ENCODE data around the gene DNAJC7. TPM values are rescaled to one million over a fixed set of nuclear protein-coding genes. Genes with fewer than 3 reads are reported as not detected.

DNAJC7 gene
- total and polyA plus RNA-seq, 8 donors, result 12.3 to 161 (median 70.6) TPM

- Histone ChIP-seq H3K27me3 (no peaks in the 10 kb centered on the region), H3K36me3 (peaks cover 74 to 100% (median 95%) of the 10 kb centered on the region in 4 donors), H3K4me3 (no peak overlapping the region), H3K4me1 (peaks cover 3 to 24% (median 12%) of the 10 kb centered on the region in 4 donors), H3K27ac (no peak overlapping the region), H3K9me3 (no peaks in the 10 kb centered on the region)
- WGBS, 5 donors, result 88 to 94% (median 93%) methylated on average over 2 of the region's 2 CpGs
- no peak for DNase-seq
- TF ChIP-seq POLR2A (IDR thresholded peaks at IDR 0.05) (no peak), CTCF (IDR thresholded peaks at IDR 0.05) (no peak), EP300 (IDR thresholded peaks at IDR 0.05) (no peak), POLR2AphosphoS5 (IDR thresholded peaks at IDR 0.05) (no peak)
- intact Hi-C loops (cut with DNase I; ENCODE audit: low total_unique reads), result no loop called here
Measured at GRCh38 chr17:41996855-41997164, 20.4 kb downstream of the DNAJC7 start.

GRCh38 chr17:41992576-41992975 lies 24.7 kb downstream of the DNAJC7 start:
- no peak overlapping the region for H3K27ac ChIP-seq
- intact Hi-C loops (cut with DNase I; ENCODE audit: low total_unique reads), result no loop called here
- H3K4me1 ChIP-seq, result peaks cover 0 to 16% (median 6%) of the 10 kb centered on the region in 4 donors
- H3K36me3 ChIP-seq, result peaks cover 78 to 100% (median 99%) of the 10 kb centered on the region in 4 donors
- no peaks in the 10 kb centered on the region for H3K27me3 ChIP-seq
- H3K9me3 ChIP-seq, result no peaks in the 10 kb centered on the region
- TF ChIP-seq EP300 (IDR thresholded peaks at IDR 0.05) (no peak), POLR2A (IDR thresholded peaks at IDR 0.05) (no peak), CTCF (IDR thresholded peaks at IDR 0.05) (no peak), POLR2AphosphoS5 (IDR thresholded peaks at IDR 0.05) (no peak)
- 76 to 90% (median 83%) methylated on average over 3 of the region's 3 CpGs for WGBS, 5 donors
- DNase-seq, result no peak
- no peak overlapping the region for H3K4me3 ChIP-seq

- Histone ChIP-seq H3K27ac (peak overlapping the region in 4 of 5 donors; percentile 10 to 32 (median 28)), H3K9me3 (no peaks in the 10 kb centered on the region), H3K27me3 (no peaks in the 10 kb centered on the region), H3K4me1 (peaks cover 0 to 16% (median 6%) of the 10 kb centered on the region in 4 donors), H3K4me3 (no peak overlapping the region), H3K36me3 (peaks cover 67 to 100% (median 98%) of the 10 kb centered on the region in 4 donors)
- TF ChIP-seq POLR2AphosphoS5 (IDR thresholded peaks at IDR 0.05) (no peak), CTCF (IDR thresholded peaks at IDR 0.05) (no peak), EP300 (IDR thresholded peaks at IDR 0.05) (no peak), POLR2A (IDR thresholded peaks at IDR 0.05) (no peak)
- peak in 1 of 2 donors; percentile 44 for DNase-seq
- intact Hi-C loops (cut with DNase I; ENCODE audit: low total_unique reads), result no loop called here
- WGBS, 5 donors, result 70 to 79% (median 72%) methylated on average over 5 of the region's 5 CpGs
Measured at GRCh38 chr17:41989702-41990419, 27.4 kb downstream of the DNAJC7 start.

GRCh38 chr17:41988418-41988817 lies 28.8 kb downstream of the DNAJC7 start:
- peaks cover 0 to 16% (median 6%) of the 10 kb centered on the region in 4 donors for H3K4me1 ChIP-seq
- TF ChIP-seq EP300 (IDR thresholded peaks at IDR 0.05) (no peak), CTCF (IDR thresholded peaks at IDR 0.05) (no peak), POLR2A (IDR thresholded peaks at IDR 0.05) (no peak), POLR2AphosphoS5 (IDR thresholded peaks at IDR 0.05) (no peak)
- H3K4me3 ChIP-seq, result no peak overlapping the region
- intact Hi-C loops (cut with DNase I; ENCODE audit: low total_unique reads), result no loop called here
- no peaks in the 10 kb centered on the region for H3K9me3 ChIP-seq
- 94 to 98% (median 97%) methylated on average over 2 of the region's 2 CpGs for WGBS, 5 donors
- no peaks in the 10 kb centered on the region for H3K27me3 ChIP-seq
- no peak for DNase-seq
- H3K36me3 ChIP-seq, result peaks cover 70 to 100% (median 98%) of the 10 kb centered on the region in 4 donors
- H3K27ac ChIP-seq, result no peak overlapping the region

Data from stomach (tissue), 9 donors.